KBM-7 (cell line): ENCODE measurements around the gene FBXL13.
"Not testable (repeated sequence)": the region's sequence is repeated elsewhere in the genome, so short reads cannot be mapped to it uniquely, and the experiment has no call there.

ENCODE experiments used
- DNase-seq: peaks from one replicate; pipeline ENCODE4 v3.0.0-alpha.2; 2015
- in situ Hi-C: fragments of 300-500 bp; cut with MboI; formaldehyde crosslinking; loops from 2 replicates; pipeline ENCODE4 v1.14.3; 2020; ENCODE audit warnings: low sequenced_read_pairs, low pct_unique_long_range_greater_than_20kb, mixed read lengths

FBXL13 gene

DNA sequence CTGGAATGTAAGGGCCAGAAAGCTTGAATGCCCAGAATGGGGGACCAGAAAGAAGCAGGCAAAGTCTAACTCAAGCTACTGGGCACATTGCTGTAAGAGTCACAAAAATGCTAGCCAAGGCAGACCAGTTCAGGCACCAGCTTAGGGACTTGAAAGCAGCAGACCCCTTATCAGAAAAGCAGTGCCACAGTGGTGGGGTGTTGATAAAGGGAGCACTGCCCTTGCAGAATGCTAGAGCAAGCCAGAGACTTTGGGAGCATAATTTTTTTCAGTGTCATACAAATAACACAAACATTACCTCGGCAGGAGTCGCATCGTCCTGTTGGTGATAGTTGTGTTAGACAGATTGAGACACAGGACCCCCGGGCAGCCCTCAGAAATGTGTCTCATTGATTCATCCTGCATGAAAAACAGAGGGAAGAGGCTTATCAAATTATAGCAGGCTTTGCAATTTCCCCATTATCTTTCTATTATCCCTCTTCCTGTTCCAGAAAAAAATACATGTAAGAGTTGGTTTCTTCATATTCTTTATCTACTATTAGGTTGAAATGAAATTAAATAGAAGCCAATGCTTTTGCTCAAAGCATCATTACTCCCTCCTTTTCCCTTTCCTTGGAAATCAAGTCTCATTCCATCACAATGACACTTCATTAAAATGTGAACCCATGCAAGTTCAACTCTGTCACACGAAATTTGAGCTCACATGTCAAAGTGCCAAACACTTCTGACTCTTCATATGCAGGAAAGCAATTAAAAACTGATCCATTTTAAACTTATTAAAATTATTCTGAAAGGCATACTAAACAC is 148.4 kb downstream of the FBXL13 start:
- no peak for DNase-seq
- in situ Hi-C loops = no loop called here

- in situ Hi-C loops = no loop called here
- no peak for DNase-seq
Measured at GRCh38 chr7:102918845-102919244, 155.8 kb downstream of the FBXL13 start.

- no peak for DNase-seq
- in situ Hi-C loops = no loop called here
Measured at GRCh38 chr7:102917436-102918353, 156.9 kb downstream of the FBXL13 start.

DNA sequence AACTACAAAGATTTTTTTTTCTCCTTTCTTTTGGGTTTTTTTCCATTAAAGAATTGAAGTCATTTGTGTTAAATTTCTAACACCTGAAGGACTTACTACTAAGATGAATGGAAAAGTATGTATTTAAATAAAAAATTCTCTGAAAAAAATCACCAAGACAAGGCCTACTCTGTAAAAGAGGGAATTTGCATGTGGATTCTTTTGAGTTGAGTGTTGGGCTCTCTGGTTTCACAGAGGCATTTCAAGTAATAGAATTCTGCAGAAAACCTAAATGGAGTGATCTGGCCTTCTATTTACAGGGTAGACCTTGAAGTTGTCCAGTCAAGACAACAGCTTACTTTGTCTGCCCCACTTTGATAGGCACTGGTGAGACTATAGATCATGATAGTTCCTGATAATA is 157.7 kb downstream of the FBXL13 start:
- no peak for DNase-seq
- in situ Hi-C loops = no loop called here

DNA sequence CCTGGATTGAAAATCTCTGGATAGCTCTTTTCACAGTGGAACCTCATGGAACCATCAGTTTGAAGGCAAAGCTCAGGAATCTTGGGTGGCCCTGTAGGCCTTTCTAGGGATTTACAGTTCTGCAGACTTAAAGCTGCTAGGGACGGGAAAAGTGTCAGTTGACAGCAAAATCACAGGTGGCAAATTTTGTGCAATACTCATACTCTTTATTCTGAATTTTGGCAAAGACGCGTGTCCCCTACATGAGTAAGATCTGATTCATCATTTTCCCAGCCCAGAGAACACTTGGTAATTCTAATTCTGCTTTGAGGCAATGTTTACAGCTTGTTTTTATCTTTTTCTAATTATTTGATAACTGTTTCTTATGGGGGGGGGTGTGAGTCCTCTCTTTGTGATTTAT is 158.2 kb downstream of the FBXL13 start:
- in situ Hi-C loops = no loop called here
- DNase-seq = no peak

- no peak for DNase-seq
- in situ Hi-C loops = no loop called here
Measured at GRCh38 chr7:102914585-102914984, 160.0 kb downstream of the FBXL13 start.

GRCh38 chr7:102913826-102914225 is 160.8 kb downstream of the FBXL13 start:
- in situ Hi-C loops = no loop called here
- DNase-seq = no peak

GRCh38 chr7:102912742-102913141 is 161.9 kb downstream of the FBXL13 start, which contains the start of gene LRRC17:
LRRC17 (plus strand) TSS chr7:102913000; CDS start chr7:102933914, 20,914 bp downstream.
- DNase-seq = no peak
- in situ Hi-C loops = no loop called here

- DNase-seq = no peak
- in situ Hi-C loops = no loop called here
Measured at GRCh38 chr7:102908676-102909075, 165.9 kb downstream of the FBXL13 start.

DNA sequence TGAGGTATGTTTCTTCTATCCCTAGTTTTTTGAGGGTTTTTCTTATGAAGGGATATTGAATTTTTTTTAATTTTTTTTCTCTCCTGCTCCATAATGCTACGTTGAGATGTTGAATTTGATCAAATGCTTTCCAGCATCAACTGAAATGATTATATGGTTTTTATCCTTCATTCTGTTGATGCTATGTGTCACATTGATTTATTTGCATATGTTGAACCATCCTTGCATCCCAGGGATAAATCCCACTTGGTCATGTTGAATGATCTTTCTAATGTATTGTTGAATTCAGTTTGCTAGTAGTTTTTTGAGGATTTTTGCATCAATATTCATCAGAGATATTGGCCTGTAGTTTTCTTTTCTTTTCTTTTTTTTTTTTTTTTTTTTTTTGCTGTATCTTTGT is 171.0 kb downstream of the FBXL13 start:
- DNase-seq, in situ Hi-C loops: not testable (repeated sequence)

GRCh38 chr7:102902052-102902451 is 172.5 kb downstream of the FBXL13 start:
- in situ Hi-C loops, DNase-seq: not testable (repeated sequence)

- DNase-seq = no peak
Measured at GRCh38 chr7:102898532-102898859, 176.1 kb downstream of the FBXL13 start.

DNA sequence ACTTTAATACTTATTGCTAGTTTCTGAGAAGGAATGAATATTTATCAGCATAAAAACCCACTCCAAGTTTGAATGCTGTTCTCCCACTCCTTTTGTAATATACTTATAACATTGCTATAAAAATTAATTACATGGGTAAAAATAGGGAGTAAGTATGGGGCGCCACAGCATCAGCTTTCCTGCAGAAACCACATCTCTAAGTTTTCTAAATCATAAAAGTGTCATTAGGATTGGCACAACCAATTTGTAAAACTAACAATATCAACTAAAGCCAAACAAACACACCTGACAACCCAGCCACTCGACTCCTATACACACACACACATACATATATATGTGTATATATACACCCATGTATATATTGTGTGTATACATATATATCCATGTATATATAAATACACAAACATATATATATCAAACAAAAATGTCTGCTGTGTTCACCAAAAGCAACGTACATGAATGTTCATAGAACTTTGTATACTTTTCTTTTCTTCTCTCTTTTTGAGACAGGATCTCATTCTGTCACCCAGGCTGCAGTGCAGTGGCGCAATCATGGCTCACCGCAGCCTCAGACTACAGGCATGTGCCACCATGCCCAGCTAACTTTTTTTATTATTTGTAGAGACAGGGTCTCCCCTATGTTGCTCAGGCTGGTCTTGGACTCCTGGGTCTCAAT is 176.6 kb downstream of the FBXL13 start:
- in situ Hi-C loops = no loop called here
- DNase-seq = peak; percentile 18

More at GRCh38 chr7:102898532-102898859, 176.1 kb downstream of the FBXL13 start:
- in situ Hi-C loops = no loop called here

GRCh38 chr7:102897211-102897631 is 177.4 kb downstream of the FBXL13 start:
- DNase-seq = no peak
- in situ Hi-C loops = no loop called here

- no peak for DNase-seq
- in situ Hi-C loops = no loop called here
Measured at GRCh38 chr7:102896585-102896984, 178.0 kb downstream of the FBXL13 start.

DNA sequence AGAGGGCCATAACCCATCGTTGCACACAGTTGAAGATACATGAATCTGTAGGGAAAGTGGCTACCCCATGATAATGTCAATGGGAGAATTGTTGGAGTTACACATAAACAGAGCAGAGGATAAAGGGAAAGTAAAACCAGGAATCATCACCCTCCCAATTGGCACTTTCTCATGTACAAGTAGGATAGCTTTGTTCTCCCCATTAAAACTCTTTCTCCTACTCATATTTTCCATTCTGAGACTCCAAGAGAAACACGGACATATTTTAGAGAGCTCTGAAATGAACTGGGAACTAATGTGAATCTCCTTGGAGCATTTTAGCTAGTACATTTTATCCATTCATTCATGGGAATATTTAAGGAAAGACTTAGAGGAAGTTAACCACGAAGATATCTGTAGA is 179.0 kb downstream of the FBXL13 start:
- in situ Hi-C loops = no loop called here
- DNase-seq = no peak

DNA sequence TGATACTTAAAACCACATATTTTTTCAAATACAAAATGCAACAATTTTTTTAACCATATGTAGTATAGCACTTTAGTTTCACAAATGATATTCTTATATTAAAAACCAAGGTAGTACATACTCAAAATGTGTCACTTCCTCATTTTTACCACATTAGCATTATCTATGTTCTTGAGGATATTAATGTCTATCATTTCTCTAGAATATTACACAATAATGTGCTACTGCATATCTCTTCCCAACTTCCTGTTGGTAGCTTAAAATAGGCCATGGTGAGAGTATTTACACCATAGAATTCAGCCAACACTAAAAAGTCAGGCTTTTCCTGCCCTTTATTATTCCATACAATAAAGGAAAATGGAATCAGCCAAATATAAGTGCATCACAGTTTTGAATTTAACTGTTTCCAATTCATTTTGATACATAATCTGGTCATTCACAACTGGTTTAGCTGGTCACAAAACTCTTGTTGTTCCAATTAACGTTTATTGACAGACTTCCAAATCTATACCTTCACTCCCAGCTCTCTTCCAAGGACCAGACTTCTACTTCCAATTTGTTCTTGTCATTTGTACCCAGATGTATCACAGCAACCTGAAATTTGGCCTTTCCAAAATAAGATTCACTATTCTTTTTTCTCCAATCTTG is 181.8 kb downstream of the FBXL13 start:
- in situ Hi-C loops = no loop called here
- peak; percentile 66 for DNase-seq

DNA sequence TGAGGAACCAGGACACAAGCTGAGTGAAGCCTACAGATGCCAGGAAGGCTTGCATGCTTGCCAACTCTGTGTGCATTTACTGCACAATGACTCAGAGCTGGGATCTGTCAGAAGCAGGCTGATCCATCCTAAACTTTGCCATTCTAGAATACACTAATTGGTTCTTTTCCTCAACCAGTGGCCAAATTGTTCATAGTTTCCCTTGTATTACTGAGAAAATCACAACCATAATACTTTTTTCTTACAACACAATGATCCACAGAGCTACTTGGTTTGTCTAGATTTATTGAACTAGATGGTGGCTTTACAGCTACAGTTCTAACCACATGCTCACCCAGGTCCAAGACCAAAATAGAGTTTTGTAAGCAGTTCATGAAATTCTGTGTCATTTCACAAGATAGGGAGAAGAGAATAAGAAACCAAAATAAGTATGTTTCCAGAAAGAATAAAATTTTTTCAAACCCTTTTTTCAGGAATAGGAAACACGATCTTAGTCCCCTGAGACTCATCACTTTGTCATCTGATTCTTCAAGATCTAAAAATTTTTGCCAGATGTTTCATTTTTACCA is 182.8 kb downstream of the FBXL13 start:
- DNase-seq = peak; percentile 8
- in situ Hi-C loops = no loop called here
